ENCODE measurements around the gene VWA2. TPM values are rescaled to one million over a fixed set of nuclear protein-coding genes. Genes with fewer than 3 reads are reported as not detected.

VWA2 gene
- total RNA-seq, 1 donor from 2014 or later: 0.08 TPM

DNA sequence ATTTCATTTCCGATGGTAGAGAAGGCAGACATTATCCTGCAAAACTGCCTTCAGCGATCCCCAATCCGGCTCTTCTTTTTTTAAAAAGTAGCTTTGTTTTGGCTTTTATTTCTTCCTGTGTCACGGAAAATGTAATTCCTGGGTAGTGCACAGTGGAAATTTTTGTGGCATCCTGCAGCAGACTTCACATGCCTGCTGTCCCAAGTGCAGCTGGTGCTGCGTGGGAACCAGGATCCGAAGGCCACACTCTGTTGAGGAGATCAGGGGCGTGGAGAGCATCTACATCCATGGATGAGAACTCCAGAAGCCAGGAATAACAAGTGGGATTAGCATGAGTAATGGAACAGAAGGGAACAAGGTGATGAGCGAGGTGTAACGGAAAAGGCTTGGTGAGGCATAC, 4.6 kb downstream of the VWA2 start:
- ATAC-seq (ENCODE audit: poor library complexity) (no peak), DNase-seq (no peak)
- intact Hi-C loops (cut with DNase I): no loop called here

DNA sequence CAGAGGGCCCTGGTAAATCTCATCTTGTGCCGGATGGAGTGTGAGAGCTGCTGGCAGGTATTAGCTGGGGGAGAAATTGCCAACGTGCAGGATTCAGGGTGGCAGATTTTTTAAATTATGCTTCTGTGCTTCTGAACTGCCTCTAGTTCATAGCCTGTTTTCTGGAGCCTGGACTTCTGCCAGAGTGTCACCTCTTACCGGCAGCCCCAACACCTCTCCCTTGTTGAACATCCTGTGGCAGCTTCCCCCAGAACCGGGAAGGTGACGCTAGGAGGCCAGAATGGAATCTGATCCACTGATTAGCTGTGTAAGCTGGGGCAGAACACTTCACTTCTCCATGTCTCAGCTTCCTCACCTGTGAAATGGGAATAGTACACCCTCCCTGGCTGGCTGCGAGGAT, 5.1 kb downstream of the VWA2 start:
- ATAC-seq (ENCODE audit: poor library complexity): no peak
- intact Hi-C loops (cut with DNase I): no loop called here
- no peak for DNase-seq

DNA sequence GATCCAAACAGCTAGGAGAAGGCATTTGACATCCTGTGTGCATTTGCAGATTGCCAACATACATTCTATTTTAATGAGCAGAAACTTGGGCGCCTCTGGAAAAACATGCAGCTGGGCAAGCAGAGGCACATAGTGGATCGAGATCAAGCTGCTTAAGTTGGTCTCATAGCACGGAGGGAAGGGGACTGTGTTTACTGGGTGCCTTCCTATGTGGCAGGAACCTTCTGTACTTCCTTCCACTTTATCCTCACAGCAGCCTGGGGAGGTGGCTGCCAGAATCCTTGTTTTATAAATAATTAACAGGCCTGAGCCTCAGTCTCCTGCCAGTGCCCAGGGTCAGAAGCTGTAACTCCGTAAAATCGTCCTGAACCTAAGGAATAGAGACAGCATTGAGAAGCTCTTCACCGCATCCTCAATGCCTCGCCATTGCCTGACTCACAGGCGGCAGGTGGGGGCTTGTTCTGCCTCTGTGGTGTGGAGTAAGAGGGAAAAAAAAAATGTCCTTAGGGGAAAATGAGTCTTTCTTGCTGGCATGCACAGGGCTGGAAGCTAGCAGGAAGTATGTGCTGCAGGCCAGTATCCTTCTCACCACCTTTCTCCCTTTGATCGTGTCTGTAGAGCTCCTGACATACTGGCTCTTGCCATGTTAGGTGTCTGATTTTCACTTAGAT, 6.2 kb downstream of the VWA2 start:
- intact Hi-C loops (cut with DNase I): no loop called here

DNA sequence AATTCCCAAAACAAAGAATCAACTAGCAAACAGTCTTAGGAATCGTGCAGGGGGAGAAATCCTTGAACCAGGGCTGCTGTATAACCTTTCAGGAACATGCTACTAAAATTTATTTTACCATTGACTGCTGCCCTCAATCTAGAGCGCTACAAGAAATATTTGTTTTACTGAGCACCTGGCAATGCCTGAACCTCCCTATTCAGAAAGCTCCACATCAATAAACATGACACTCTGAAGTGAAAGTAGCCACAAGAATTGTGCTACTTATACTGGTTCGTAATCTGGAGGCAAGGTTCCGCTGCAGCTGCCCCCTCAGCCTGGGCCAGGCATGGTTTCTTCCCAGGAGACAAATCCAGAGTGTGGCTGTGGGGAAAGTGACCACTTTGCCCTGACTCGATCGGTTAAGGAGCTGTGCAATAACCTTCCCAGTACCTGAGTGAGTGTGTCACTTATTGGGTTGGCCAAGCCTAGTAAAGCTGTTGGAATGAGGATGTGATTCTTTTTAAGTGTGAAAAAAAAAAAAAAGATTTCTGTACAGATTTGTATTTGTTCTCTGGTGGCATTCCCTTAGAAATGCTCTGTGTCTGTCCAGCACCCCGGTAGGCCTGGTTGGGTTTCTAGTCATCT, 7.7 kb downstream of the VWA2 start:
- intact Hi-C loops (cut with DNase I): no loop called here
- DNase-seq (no peak), ATAC-seq (ENCODE audit: poor library complexity) (no peak)

More for the DNA sequence above, 6.2 kb downstream of the VWA2 start:
- DNase-seq: no peak
- ATAC-seq (ENCODE audit: poor library complexity): no peak

DNA sequence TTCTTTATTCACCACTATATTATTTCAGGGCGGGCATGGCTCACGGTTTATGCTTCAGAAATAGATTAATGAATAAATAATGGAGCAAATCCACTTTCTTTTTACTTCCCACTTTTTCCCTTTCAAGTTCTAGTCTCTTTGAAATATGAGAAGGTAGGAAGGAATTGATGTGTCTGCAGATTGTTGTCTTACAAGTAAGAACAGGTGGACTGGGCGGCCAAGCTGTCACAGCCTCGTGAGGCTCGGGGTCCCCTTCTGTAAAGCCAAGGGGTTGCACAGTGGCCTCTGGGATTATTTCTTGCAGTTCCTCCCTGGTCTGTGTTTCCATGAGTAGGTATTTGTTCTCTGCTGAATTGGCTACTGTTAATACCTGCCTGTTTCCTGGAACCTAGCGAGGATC, 11.2 kb downstream of the VWA2 start:
- no peak for ATAC-seq (ENCODE audit: poor library complexity)
- DNase-seq: no peak
- intact Hi-C loops (cut with DNase I): no loop called here

DNA sequence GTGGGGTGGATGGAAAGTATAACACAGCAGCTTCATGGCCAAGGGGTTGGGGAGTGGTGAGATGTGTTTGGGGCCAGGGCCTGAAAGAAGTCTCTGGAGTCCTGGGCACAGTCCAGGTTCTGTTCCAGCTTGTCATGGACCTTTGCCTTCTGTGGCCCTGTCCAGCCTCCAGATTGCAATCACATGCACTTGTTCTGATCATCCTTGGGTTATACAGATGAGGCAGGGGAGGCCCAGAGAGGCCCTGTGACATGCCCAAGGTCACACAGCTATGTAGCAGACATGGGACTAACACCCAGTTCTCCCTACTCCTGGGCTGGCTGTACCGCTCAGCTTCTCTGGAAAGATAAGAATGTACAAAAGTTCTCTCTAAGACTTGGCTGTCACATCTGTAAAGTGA, 11.7 kb downstream of the VWA2 start:
- ATAC-seq (ENCODE audit: poor library complexity) (no peak), DNase-seq (no peak)
- intact Hi-C loops (cut with DNase I): no loop called here

DNA sequence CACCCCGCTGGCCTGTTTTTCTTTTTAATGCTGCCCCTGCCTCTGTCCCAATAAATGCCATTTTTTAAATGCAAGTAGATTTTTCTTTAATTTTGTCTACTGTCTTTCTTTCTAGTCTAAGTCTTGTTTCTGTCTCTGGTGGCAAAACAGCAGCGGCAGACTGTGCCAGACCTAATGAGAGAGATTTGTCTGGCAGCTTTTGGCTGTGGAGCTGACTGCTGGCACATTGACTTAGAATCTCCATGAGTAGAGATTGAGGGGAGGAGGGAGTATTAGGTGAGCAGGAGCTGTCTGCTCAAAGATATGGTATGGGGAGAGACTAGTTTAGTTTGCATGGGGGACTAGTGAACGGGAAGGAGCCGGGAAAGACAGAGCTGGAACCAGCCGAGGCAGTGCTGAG, 13.0 kb downstream of the VWA2 start:
- DNase-seq: no peak
- peak; percentile 75 for ATAC-seq (ENCODE audit: poor library complexity)
- intact Hi-C loops (cut with DNase I): no loop called here

DNA sequence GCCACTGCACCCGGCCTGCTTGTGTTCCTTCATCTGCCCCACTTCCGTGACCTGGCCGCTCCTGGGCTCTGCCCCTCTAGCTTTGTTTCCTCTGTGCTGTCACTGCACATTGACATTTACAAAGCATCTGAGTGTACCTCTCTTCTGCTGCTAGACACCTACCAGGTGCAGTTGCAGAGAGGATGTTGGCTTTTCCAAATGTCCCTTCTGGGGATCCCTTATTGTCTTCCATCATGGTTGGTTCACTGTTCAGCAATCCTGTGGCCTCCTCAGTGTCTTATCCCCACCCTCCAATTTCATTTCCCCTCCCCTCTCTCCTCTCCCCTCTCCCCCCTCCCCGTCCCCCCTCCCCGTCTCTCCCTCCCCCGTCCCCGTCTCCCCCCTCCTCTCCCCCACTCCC, 13.8 kb downstream of the VWA2 start:
- DNase-seq (no peak), ATAC-seq (ENCODE audit: poor library complexity) (no peak)
- intact Hi-C loops (cut with DNase I): no loop called here

DNA sequence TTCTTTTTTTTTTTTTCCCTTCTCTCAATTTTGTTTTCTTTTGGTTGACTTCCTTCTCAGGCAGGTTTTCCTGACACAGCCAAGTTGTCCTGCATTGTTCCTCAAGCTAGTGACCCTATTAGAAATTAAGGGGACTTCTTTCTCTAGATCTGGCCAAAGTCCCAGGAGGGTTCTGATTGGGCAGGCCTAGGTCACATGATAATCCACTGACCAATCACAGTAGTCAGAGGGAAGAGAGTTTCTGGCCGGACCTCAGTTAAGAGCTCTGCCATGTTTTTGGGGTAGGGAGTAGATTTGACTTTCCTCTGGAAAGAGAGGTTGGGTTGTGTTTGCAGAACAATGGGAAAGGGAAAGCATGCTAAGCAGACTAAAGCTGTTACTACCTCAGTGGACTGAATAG, 16.2 kb downstream of the VWA2 start:
- DNase-seq (no peak), ATAC-seq (ENCODE audit: poor library complexity) (no peak)
- intact Hi-C loops (cut with DNase I): no loop called here

DNA sequence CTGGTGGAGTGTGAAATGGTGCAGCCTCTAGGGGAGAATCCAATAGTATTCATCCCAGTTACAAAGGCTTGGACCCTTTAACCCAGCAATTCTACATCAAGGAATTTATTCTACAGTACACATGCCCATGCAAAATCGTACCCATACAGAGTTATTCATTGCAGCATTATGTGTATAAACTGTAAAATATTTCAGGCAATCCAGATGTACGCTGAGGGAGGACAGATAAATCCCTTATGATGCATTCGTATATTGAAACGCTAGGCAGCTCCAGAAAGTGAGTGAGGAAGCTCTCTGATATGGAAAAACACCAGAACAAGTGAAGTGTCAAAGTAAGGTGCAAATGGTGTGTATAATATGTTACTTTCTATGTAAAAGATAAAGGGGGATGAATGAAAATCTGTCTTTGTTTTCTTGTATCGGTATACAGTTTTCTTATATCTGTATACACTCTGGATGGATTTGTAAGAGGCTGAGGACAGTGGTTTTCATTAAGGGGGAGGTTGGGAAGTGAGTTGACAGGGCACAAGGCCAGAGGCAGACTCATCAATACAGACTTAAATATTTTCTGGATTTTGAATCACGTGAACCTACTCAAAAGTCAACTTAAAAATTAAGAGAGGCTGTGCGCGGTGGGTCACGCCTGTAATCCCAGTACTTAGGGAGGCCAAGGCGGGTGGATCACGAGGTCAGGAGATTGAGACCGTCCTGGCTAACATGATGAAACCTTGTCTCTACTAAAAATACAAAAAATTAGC, 17.1 kb downstream of the VWA2 start:
- ATAC-seq (ENCODE audit: poor library complexity): no peak
- intact Hi-C loops (cut with DNase I): no loop called here
- no peak for DNase-seq

DNA sequence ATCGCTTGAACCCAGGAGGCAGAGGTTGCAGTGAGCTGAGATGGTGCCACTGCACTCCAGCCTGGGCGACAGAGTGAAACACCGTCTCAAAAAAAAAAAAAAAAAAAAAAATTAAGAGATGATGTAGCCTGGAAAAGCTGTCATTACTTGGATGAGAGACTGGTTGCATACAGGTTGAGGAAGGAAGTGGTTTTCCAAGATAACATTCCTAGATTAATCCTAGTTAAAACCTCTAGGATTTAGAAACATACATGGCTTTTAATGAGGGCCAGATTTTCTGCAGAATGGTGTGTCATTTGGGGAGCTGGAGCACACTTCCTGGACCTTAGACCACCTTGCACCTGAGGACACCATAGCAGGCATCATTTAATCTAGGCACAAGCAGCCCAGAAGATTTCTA, 17.8 kb downstream of the VWA2 start:
- no peak for ATAC-seq (ENCODE audit: poor library complexity)
- intact Hi-C loops (cut with DNase I): no loop called here

DNA sequence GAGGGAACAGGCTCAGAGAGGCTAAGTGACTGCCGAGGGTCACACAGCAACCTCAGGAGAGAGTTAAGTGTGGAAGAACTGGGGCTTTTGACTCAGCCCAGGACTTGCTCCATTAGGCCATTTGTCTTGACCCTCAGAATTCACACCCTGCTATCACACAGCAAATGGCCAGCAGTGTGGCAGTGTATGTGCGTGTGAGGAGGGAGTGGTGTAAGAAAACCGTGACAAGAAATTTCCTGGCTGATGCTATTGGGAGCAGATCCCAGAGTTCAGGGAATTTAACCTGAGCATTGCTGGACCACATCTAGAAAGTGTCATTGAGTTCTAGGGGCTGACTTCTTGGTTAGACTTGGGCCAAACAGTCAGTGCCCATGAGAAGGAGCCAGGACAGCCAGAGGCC, 18.4 kb downstream of the VWA2 start:
- DNase-seq: no peak
- ATAC-seq (ENCODE audit: poor library complexity): no peak
- intact Hi-C loops (cut with DNase I): no loop called here

More for the DNA sequence above, 17.8 kb downstream of the VWA2 start:
- DNase-seq: no peak

DNA sequence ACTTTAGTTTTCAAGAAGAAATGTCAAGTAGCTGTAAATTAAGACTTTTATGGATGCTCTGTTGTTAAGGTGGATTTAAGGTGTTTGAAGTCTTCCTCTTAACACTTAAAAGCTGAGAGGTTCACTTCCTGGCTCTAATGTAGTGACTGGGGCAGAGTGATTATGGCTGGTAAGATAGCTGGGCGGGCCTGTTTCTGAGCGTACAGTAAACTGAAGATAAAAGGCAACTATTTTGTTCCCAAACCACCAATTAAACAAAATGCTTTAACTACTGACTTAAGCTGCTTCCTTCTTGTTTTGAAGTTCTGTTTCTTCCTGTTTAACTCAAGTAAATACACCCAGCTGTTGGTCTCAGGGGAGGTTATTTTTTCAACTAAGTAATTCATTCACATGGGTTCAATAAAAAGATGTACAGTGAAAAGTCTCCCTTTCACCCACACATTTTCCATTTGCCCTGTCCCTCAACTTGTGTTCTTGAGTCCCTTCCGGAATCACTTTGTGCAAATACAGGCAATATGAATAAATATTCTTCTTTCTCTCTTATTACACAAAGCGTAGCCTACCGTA, 19.3 kb downstream of the VWA2 start:
- ATAC-seq (ENCODE audit: poor library complexity) (no peak), DNase-seq (no peak)
- intact Hi-C loops (cut with DNase I): no loop called here

DNA sequence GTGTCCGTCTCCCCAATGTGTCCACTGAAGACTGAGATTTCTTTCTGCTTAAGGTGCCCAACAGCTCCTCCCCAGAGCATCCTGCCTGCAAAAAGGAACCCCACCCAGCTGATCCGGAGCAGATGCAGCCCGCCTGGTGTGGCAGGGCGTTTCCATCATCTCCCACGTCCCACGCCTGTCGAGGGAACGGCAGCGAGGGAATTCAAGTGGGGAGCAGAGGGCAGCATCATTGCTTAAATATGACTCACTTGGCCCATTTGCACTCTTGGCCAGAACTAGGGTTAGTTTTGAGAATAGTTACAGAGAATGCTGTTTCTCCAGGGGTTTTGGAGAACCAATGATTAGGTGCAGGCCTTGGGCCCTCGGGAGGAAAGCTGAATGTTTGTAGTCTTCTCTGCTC, 20.8 kb downstream of the VWA2 start:
- intact Hi-C loops (cut with DNase I): no loop called here
- DNase-seq (peak; percentile 79), ATAC-seq (ENCODE audit: poor library complexity) (peak; percentile 66)

DNA sequence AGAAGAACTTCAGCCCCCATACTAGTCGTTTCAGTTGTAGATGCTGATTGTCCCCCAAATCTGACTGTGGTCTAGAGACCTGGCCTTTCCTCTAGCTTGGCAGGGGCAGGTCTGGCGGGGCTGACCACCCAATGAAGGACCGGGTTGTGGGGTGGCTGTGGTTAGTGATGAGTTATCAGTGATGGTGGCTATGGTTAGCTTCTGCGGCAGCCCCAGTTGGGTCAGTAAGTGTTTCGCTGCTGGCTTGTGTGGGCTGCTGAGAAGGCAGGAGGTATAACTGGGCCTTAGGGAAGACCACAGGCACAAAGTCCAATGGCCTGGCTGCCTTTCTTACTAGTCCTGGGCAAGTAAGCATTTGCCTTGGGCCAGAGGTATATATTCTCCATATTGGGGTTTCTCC, 21.3 kb downstream of the VWA2 start:
- intact Hi-C loops (cut with DNase I): no loop called here
- no peak for DNase-seq
- no peak for ATAC-seq (ENCODE audit: poor library complexity)

DNA sequence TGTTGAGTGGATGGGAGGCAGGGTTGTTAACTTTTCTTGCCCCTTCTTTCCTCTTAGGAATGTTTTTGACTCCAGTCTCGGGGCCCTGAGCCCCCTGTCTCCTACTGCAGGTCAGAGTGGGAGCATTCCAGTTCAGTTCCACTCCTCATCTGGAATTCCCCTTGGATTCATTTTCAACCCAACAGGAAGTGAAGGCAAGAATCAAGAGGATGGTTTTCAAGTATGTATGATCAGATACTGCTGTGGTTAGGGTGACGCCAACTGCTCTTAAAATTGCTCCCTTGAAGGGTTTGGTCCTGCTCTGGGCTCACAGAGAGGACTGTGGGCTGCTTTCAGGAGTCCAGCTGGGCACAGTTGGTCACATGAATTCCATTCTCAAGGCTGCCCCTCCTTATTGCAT, 22.0 kb downstream of the VWA2 start:
- ATAC-seq (ENCODE audit: poor library complexity): no peak
- DNase-seq: no peak
- intact Hi-C loops (cut with DNase I): no loop called here

DNA sequence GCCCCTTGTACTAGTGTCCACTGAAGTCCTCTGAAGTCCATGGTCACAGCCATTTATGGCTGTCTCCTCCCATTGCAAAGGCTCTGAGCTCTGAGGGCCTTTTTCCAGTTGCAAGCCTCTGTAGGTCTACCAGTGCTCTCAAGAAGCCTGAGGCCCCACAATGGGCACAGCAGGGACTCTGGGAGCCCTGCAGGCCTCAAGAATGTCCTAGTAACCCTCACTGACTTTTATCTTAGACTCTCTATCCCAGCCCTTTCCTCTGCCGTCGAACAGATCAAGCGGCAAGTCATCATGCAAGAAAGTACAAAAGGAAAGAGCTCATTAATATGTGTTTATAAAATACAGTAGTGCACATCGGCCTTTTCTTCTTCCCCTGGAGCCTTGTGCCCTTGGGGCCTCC, 23.4 kb downstream of the VWA2 start:
- DNase-seq (no peak), ATAC-seq (ENCODE audit: poor library complexity) (no peak)
- intact Hi-C loops (cut with DNase I): no loop called here

DNA sequence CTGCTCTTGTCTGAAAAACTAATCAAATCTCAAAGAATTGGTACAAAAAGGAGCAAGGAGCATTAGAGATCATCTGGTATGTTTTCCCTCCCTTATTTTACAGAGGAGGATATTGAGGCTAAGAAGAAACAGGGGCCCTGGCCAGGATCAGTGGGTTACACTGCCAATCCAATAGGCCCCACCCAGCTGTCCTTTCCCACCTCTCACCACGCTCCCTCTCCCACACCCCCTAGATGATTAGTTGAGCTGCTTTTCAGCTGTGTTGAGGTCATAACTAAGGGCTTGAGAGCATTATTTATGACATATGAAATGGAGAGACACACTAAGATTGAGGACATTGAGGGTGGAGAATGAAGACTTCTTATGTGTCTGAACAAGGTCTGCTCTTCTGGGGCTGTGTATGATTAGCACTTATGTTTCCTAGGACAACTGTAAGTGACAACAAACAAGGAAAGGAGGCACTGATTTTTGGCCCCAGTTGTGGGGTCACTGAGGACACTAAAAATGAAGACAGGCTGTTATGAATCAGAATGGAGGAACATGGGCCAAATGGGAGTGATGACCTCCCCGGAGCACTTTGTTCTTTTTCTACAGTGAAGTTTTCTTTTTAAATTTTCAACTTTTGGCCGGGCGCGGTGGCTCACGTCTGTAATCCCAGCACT, 26.5 kb downstream of the VWA2 start:
- DNase-seq (peak; percentile 53), ATAC-seq (ENCODE audit: poor library complexity) (peak; percentile 83)
- intact Hi-C loops (cut with DNase I): no loop called here

DNA sequence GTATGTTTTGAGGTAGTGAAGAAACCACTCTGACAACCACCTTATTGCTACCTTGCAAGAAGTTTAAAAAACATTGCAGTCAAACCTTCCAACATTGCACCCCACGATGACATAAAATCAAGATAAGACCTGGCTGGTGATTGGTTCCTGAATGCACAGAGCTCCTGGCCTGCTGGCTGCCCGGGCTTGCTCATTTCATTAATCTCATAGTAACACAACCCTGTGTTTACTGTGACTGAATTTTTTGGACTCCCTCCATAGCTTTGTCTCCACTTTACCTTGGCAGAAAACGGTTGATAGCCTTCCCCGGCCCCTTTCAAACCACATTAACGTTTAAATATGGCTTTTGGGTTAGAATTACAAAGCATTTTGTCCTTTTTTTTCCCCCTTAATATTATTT, 27.5 kb downstream of the VWA2 start:
- DNase-seq: peak; percentile 71
- ATAC-seq (ENCODE audit: poor library complexity): peak; percentile 81
- intact Hi-C loops (cut with DNase I): no loop called here
